NCI-H2196 treated with DMSO at 0.1 percent for 48 hours (cell line): ENCODE measurements around the gene PSMA6.

Source experiments
- DNase-seq: peaks from one replicate; lab custom pipeline; 2025; ENCODE audit not compliant: unreplicated experiment; lab: John Stamatoyannopoulos, UW

PSMA6 gene

GRCh38 chr14:35365130-35366055, 73.2 kb downstream of the PSMA6 start:
- DNase-seq = no peak

DNA sequence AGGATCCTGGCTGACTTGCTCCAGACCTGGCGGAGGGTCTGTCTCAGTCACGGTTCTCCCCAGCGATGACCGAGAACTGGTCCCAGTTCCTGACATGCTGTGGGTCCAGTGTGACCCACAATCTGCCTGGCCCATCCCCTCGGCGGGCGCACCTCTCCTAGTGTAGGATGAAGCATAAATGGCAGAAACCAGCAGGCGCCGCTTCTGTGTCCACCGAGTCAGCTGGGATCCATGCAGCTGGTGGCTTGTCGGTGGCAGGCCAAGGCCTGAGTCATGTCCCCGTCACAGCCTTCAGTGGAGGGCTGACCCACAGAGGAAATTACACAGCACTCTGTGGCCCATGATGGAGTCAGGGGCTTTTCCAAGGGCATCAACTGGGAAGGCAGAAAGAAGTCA, 73.9 kb downstream of the PSMA6 start:
- no peak for DNase-seq

GRCh38 chr14:35366521-35366976, 74.4 kb downstream of the PSMA6 start:
- no peak for DNase-seq

DNA sequence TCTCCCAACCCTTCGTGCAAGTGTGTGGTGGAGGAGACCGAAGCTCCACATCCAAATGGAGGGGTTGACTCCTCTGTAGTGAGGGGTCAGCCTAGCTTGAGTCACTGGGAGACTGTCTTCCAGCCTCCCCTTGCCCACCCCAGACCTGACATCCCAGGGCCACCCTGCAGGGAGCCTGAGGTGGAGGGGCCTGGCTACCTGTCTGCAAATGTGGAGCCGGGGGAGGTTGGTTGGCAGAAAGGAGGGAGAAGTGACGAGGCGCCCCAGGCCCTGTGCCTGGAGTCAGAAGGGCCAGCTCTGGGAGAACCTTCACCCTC, 74.8 kb downstream of the PSMA6 start:
- DNase-seq = no peak
